KMS-11 (cell line): ENCODE measurements around the gene NYAP1.
"Not testable (repeated sequence)": the region's sequence is repeated elsewhere in the genome, so short reads cannot be mapped to it uniquely, and the experiment has no call there.

Experiments used
- H2AFZ ChIP-seq: fragments of 200-600 bp; sonication (generic); 2 replicates; pipeline ENCODE4 v1.6.1; 2016; ENCODE audit warnings: antibody characterized with exemption, mixed run types, low read depth
- H3K27ac ChIP-seq: fragments of 200-600 bp; sonication (generic); 2 replicates; pipeline ENCODE4 v1.6.1; 2016; ENCODE audit warnings: mild to moderate bottlenecking, mixed run types
- H3K27me3 ChIP-seq: fragments of 200-600 bp; sonication (generic); 2 replicates; pipeline ENCODE4 v1.6.1; 2017; ENCODE audit warnings: mild to moderate bottlenecking, low read depth, mixed run types, moderate library complexity; ENCODE audit not compliant: insufficient read depth
- H3K36me3 ChIP-seq: fragments of 200-600 bp; sonication (generic); 2 replicates; pipeline ENCODE4 v1.6.1; 2017; ENCODE audit warnings: mild to moderate bottlenecking, mixed run types; ENCODE audit not compliant: insufficient read depth
- H3K4me1 ChIP-seq: fragments of 200-600 bp; sonication (generic); 2 replicates; pipeline ENCODE4 v1.6.1; 2016; ENCODE audit warnings: mild to moderate bottlenecking, low read depth, mixed run types; ENCODE audit not compliant: poor library complexity, severe bottlenecking
- H3K4me2 ChIP-seq: fragments of 200-600 bp; sonication (generic); 2 replicates; pipeline ENCODE4 v1.7.0; 2016; ENCODE audit warnings: mild to moderate bottlenecking, mixed run types
- H3K4me3 ChIP-seq: fragments of 200-600 bp; sonication (generic); IDR thresholded peaks from 2 replicates; pipeline ENCODE4 v1.6.1; 2017; ENCODE audit warnings: low read depth, low read length, mixed read lengths; ENCODE audit not compliant: insufficient read depth
- H3K79me2 ChIP-seq: fragments of 200-600 bp; sonication (generic); 2 replicates; pipeline ENCODE4 v1.6.1; 2016; ENCODE audit warnings: low read depth, mixed run types; ENCODE audit not compliant: insufficient read depth
- H3K9ac ChIP-seq: fragments of 200-600 bp; sonication (generic); 2 replicates; pipeline ENCODE4 v1.6.1; 2016; ENCODE audit warnings: mild to moderate bottlenecking, mixed run types
- H4K20me1 ChIP-seq: fragments of 200-600 bp; sonication (generic); 2 replicates; pipeline ENCODE4 v1.6.1; 2016; ENCODE audit warnings: mild to moderate bottlenecking, mixed run types; ENCODE audit not compliant: insufficient read depth
- TF ChIP-seq, protein P1 (sequence below): fragments of 200-600 bp; sonication (generic); conservative IDR thresholded peaks from 2 replicates; pipeline ENCODE4 v1.6.1; 2017; ENCODE audit warnings: low read depth, mild to moderate bottlenecking, antibody characterized with exemption, low read length, moderate library complexity, mixed read lengths

Gene NYAP1

DNA sequence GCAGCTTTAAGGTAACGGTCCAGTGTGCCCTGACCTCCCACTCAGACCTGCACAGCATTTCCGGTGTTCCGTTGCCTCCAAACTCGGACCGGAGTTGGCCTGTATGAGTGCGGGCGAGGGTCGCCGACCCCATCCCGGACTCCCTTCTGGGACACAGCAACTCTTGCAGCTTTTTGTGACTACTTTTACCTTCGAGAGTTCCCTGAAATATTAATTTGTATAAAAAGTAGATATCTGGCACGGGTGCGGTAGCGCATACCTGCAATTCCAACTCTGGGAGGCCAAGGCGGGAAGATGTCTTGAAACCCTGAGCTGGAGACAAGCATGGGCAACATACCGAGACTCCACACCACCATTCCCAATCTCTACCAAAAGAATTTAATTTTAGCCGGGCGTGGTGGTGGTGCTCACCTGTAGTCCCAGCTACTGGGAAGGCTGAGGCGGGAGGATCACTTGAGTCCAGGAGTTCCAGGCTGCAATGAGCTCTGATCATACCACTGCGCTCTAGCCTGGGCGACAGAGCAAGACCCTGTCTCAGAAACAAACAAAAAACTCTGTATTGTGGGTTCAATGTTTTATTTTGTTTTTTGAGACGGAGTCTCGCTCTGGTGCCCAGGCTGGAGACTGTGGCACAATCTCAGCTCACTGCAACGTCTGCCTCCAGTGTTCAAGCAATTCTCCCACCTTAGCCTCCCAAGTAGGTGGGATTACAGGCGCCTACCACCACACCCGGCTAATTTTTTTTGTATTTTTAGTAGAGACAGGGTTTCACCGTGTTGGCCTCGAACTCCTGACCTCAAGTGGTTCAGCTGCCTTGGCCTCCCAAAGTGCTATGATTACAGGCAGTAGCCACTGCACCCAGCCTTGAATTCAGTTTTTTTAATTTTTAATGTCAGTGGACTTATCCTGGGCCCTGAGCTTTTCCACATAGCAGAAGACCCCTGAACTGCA, 46.3 kb upstream of the NYAP1 start:
- H3K9ac ChIP-seq = peak overlapping the region; percentile 82; the same call in 1 of the 2 replicates
- H3K27ac ChIP-seq = no peak overlapping the region
- peaks cover 4% of the 10 kb centered on the region; the same call in 1 of the 2 replicates for H3K36me3 ChIP-seq
- no peak overlapping the region for H3K4me3 ChIP-seq
- H3K4me2 ChIP-seq = peak overlapping the region; percentile 49
- H3K4me1 ChIP-seq = peaks cover 20% of the 10 kb centered on the region
- peak overlapping the region; percentile 56; the same call in 1 of the 2 replicates for H2AFZ ChIP-seq
- H3K27me3 ChIP-seq = no peaks in the 10 kb centered on the region
- no peaks in the 10 kb centered on the region for H4K20me1 ChIP-seq
- TF ChIP-seq, protein P1, sequence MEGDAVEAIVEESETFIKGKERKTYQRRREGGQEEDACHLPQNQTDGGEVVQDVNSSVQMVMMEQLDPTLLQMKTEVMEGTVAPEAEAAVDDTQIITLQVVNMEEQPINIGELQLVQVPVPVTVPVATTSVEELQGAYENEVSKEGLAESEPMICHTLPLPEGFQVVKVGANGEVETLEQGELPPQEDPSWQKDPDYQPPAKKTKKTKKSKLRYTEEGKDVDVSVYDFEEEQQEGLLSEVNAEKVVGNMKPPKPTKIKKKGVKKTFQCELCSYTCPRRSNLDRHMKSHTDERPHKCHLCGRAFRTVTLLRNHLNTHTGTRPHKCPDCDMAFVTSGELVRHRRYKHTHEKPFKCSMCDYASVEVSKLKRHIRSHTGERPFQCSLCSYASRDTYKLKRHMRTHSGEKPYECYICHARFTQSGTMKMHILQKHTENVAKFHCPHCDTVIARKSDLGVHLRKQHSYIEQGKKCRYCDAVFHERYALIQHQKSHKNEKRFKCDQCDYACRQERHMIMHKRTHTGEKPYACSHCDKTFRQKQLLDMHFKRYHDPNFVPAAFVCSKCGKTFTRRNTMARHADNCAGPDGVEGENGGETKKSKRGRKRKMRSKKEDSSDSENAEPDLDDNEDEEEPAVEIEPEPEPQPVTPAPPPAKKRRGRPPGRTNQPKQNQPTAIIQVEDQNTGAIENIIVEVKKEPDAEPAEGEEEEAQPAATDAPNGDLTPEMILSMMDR = no peak
- peaks cover 24% of the 10 kb centered on the region for H3K79me2 ChIP-seq

DNA sequence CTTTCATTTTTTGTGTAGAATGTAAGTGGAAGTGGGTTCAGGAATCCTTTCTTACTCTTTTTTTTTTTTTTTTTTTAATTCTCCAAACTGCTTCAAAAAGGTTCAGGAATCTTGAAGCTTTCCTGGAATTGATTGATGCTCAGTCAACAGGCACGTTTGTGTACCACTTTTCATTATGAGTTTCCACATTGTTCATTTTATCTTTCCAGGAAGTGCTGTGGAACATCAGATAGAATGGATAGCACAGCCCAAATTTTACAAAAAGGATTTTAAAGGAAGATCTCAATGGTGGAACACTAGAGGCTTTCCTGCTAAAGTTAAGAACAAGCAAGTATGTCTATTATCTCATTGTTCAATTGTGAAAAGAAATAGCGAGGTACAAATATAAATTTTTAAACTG, 45.6 kb upstream of the NYAP1 start:
- H2AFZ ChIP-seq = no peak overlapping the region
- peaks cover 4% of the 10 kb centered on the region; the same call in 1 of the 2 replicates for H3K36me3 ChIP-seq
- H3K4me1 ChIP-seq = peaks cover 17% of the 10 kb centered on the region
- TF ChIP-seq, protein P1 = no peak
- H3K4me2 ChIP-seq = no peak overlapping the region
- no peak overlapping the region for H3K4me3 ChIP-seq
- H3K27ac ChIP-seq = no peak overlapping the region
- no peaks in the 10 kb centered on the region for H3K27me3 ChIP-seq
- no peaks in the 10 kb centered on the region for H4K20me1 ChIP-seq
- no peak overlapping the region for H3K9ac ChIP-seq
- H3K79me2 ChIP-seq = peaks cover 24% of the 10 kb centered on the region

DNA sequence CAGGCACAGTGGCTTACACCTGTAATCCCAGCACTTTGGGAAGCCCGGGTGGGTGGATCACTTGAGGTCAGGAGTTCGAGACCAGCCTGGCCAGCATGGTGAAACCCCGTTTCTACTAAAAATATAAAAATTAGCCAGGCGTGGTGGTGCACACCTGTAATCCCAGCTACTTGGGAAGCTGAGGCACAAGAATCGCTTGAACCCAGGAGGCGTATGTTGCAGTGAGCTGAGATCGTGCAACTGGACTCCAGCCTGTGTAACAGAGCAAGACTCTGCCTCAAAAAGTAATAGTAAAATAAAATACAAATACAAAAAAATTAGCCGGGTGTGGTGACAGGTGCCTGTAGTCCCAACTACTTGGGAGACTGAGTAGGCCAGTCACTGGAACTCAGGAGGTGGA, 45.0 kb upstream of the NYAP1 start:
- H4K20me1 ChIP-seq, H3K4me2 ChIP-seq, H3K36me3 ChIP-seq, H3K9ac ChIP-seq, H3K4me3 ChIP-seq, H3K27me3 ChIP-seq, H2AFZ ChIP-seq, H3K27ac ChIP-seq: not testable (repeated sequence)
- H3K4me1 ChIP-seq = peaks cover 15% of the 10 kb centered on the region
- H3K79me2 ChIP-seq = peaks cover 21% of the 10 kb centered on the region

DNA sequence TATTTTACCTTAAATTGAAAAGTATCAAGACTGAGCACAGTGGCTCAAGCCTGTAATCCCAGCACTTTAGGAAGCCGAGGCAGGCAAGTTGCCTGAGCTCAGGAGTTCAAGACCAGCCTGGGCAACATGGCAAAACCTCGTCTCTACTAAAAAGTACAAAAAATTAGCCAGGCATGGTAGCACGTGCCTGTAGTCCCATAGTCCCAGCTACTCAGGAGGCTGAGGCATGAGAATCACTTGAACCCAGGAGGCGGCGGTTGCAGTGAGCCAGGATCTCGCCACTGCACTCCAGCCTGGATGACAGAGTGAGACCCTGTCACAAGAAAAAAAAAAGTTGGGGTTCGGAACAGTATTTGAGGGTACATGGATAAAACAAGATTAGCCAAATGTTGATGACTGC, 44.5 kb upstream of the NYAP1 start:
- not testable (repeated sequence) for H3K4me3 ChIP-seq, H2AFZ ChIP-seq, H3K27me3 ChIP-seq, H3K27ac ChIP-seq, H3K4me1 ChIP-seq, H4K20me1 ChIP-seq, H3K36me3 ChIP-seq, H3K9ac ChIP-seq, H3K4me2 ChIP-seq
- H3K79me2 ChIP-seq = peaks cover 16% of the 10 kb centered on the region

DNA sequence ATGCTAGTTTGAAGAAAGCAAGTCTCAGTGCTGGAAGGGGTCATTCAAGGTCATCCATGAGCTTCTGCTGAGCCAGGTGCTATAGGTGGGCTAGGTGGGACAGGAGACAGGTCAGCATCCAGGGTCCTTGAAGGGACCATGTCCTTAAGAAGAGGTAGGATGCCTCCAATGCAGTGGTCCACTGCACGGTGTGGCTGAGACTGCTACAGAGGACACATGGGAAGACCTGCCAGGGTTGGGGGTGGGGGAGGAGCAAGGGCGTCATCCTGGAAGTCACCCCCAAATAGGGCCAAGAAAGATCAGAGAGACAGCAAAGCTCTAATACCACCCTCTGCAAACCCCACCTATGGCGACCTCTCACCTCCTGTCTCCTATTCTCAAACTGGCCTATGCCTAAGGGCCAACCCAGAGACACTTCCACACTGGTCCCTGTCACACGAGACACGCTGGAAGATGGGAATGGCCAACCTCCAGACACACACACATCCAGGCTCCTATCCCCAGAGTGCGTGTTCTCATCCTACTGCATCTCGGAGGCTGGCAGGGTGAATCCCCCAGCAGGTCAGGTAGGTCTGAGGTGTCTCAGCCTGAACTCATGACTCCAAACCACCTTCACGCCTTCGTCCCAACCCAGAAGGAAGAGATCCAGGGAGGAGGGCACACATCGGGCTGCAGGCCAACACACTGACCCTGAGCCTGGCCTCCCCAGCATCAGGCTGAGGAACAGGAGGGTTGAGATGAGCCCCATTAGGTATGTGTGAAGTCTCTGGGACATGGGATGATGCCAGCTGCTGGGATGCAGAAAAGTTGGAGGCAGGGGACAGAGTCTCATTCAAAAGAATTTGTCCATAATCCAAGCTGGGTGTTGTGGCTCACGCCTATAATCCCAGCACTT, 41.8 kb upstream of the NYAP1 start:
- Histone ChIP-seq H3K4me3 (no peak overlapping the region), H3K4me2 (no peak overlapping the region), H3K9ac (no peak overlapping the region), H4K20me1 (no peaks in the 10 kb centered on the region), H2AFZ (no peak overlapping the region), H3K79me2 (no peaks in the 10 kb centered on the region), H3K4me1 (no peaks in the 10 kb centered on the region), H3K36me3 (no peaks in the 10 kb centered on the region), H3K27ac (no peak overlapping the region), H3K27me3 (no peaks in the 10 kb centered on the region)
- TF ChIP-seq, protein P1 = no peak
